ENCODE measurements around the gene TPCN1. TPM values are rescaled to one million over a fixed set of nuclear protein-coding genes. Genes with fewer than 3 reads are reported as not detected.
A peak's percentile ranks its signal among the peaks of the same experiment; 100 is the strongest.

TPCN1 gene
- total RNA-seq, 1 donor from 2014 or later: 39.5 TPM

DNA sequence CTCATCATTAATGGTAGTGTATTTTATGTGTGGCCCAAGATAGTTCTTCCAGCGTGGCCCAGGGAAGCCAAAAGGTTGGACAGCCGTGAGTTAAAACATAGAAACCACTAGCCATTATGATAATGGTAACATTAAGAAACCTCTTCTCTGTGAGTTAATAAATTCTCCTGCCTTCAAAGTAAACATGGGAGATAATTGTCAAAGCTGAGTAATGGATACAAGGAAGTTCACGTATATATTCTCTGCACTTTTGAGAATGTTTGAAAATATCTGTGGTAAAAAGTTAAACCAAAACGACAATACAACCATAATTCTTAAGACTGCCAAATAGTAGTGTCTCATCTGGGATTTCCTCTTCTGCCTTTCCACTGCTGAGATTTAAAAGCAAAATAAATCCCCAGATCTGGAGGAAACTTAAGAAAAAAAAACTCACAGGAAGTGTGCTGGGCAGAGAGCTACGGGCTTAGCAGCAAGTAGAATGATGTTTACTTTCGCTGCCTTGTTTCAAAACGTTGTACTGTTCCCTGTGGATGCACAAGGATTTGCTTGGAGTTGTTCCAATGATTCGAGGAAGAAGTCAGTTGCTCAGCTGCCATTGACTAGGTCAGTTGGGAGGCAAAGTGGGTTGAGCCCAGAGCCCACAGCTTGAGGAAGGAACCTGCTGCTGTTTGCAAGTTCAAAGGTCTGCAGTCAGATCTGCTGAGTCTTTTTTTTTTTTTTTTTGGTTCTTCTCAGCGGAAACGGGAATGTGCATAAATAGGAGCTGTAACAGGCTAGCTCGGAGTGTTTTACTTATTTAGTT lies 1.7 kb downstream of the TPCN1 start:
- Histone ChIP-seq H3K36me3 (peaks cover 0 to 13% of the 10 kb centered on the region in 2 donors), H3K27me3 (no peaks in the 10 kb centered on the region), H3K9me3 (no peaks in the 10 kb centered on the region), H3K4me3 (peak overlapping the region; percentile 65 to 92), H3K27ac (peak overlapping the region; percentile 92), H3K4me1 (peaks cover 51% of the 10 kb centered on the region)
- intact Hi-C loops (cut with DNase I): no loop called here
- TF ChIP-seq CTCF (IDR thresholded peaks at IDR 0.05) (no peak), POLR2AphosphoS5 (IDR thresholded peaks at IDR 0.05; ENCODE audit: insufficient read depth in 1 of 2, low read depth in 1 of 2) (peak in 1 of 2 donors; percentile 89), POLR2A (IDR thresholded peaks at IDR 0.05) (no peak)
- DNase-seq (ENCODE audit: extremely low spot score in 2 of 2): peak in 1 of 2 donors; percentile 92

DNA sequence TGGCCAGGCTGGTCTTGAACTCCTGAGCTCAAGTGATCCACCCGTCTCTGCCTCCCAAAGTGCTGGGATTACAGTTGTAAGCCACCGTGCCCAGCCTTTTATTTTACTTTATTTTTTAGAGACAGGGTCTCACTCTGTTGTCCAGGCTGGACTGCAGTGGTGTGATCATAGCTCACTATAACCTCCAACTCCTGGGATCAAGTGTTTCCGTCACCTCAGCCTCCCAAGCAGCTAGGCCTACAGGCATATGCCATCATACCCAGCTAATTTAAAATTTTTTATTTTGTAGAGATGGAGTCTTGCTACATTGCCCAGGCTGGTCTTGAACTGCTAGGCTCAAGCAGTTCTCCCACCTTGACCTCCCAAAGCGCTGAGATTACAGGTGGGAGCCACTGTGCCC lies 3.7 kb downstream of the TPCN1 start:
- DNase-seq (ENCODE audit: extremely low spot score in 2 of 2): no peak
- Histone ChIP-seq H3K36me3 (peaks cover 0 to 16% of the 10 kb centered on the region in 2 donors), H3K27ac (peak overlapping the region; percentile 9), H3K4me1 (peaks cover 54% of the 10 kb centered on the region), H3K4me3 (no peak overlapping the region), H3K27me3 (no peaks in the 10 kb centered on the region), H3K9me3 (no peaks in the 10 kb centered on the region)
- TF ChIP-seq POLR2A (IDR thresholded peaks at IDR 0.05): no peak
- no peak for TF ChIP-seq POLR2AphosphoS5 (IDR thresholded peaks at IDR 0.05; ENCODE audit: insufficient read depth in 1 of 2, low read depth in 1 of 2)
- no peak for TF ChIP-seq CTCF (IDR thresholded peaks at IDR 0.05)
- intact Hi-C loops (cut with DNase I): no loop called here

DNA sequence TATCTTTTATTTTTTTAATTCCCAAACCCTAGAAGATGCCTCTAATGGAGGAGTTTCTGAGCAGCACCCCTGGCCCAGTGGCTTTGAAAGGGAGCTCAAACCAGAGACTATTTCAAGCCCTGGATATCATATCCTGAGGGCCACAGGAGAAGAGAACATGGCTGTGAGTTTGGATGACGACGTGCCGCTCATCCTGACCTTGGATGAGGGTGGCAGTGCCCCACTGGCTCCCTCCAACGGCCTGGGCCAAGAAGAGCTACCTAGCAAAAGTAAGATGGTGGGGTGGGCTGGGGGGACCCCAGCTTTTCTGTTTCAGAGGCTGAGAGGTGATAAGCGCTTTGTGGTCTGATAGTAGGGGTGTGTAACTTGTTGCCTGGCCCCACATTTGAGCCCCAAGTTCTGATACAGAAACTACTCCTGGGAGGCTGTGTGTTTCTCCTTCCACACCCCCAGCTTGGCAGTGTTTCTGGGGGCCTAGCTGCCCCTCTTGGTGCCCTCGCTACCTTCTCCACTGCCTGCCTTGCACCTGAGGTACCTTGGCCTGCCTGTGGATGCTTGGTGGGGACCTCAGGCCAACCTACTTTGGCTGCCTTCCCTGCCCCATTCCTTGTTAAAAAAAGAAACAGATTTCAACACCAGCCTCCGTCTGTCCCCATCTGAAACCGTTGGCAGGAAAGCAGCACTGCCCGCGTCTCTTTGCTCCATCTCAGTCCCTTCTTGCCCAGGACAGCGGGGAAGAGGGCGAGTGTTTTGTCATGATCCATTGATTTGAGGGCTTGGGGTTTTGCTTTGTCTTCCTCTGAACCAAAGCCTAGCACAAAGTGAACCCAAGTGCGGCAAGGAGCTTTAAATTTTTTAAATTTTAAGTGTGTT lies 5.7 kb downstream of the TPCN1 start:
- Histone ChIP-seq H3K27me3 (no peaks in the 10 kb centered on the region), H3K36me3 (peaks cover 0 to 33% of the 10 kb centered on the region in 2 donors), H3K4me3 (no peak overlapping the region), H3K27ac (no peak overlapping the region), H3K9me3 (no peaks in the 10 kb centered on the region), H3K4me1 (peaks cover 56% of the 10 kb centered on the region)
- TF ChIP-seq POLR2A (IDR thresholded peaks at IDR 0.05): no peak
- no peak for TF ChIP-seq CTCF (IDR thresholded peaks at IDR 0.05)
- intact Hi-C loops (cut with DNase I): no loop called here
- no peak for DNase-seq (ENCODE audit: extremely low spot score in 2 of 2)

DNA sequence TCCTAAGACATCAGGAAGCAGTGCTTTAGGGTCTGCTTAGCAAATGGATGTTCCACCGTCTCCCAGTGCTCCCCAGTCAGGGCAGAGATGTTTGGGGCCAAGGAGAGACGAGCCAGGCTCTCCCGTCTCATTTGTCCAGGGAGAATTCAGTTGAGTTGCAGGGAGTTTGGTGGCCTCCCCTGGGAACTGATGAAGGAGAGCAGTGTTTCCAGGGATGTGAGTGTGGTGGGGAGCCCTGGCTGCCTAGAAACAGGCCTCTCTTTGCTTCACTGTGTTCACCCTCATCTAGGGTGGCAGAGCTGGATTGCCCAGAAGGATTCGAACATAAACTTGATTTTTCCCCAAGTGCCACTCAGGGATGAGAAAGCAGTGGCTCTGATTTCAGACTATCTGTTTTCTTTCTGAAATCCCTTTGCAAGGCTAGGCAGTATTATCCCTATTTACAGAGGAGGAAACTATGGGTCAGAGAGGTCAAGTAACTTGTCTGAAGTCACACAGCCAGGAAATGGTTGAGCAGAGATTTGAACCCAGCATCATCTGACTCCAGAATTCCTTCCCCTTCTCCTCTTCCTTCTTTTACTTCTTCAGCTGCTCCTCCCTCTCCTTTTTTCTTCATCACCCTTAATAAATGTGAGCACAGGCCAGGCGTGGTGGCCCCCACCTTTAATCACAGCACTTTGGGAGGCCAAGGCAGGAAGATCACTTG lies 6.6 kb downstream of the TPCN1 start:
- Histone ChIP-seq H3K4me3 (no peak overlapping the region), H3K4me1 (peaks cover 55% of the 10 kb centered on the region), H3K27me3 (no peaks in the 10 kb centered on the region), H3K27ac (peak overlapping the region; percentile 5), H3K9me3 (no peaks in the 10 kb centered on the region), H3K36me3 (peaks cover 0 to 42% of the 10 kb centered on the region in 2 donors)
- TF ChIP-seq POLR2A (IDR thresholded peaks at IDR 0.05) (no peak), CTCF (IDR thresholded peaks at IDR 0.05) (no peak), POLR2AphosphoS5 (IDR thresholded peaks at IDR 0.05; ENCODE audit: insufficient read depth in 1 of 2, low read depth in 1 of 2) (no peak)
- intact Hi-C loops (cut with DNase I): no loop called here
- no peak for DNase-seq (ENCODE audit: extremely low spot score in 2 of 2)
